Activated effector memory CD4-positive, alpha-beta T cell treated with Interleukin-2 at 50 U/mL for 16 hours (primary cell): ENCODE results near the gene TMEM204.

Experiments
- DNase-seq: peaks from one replicate; pipeline ENCODE4 v3.0.0-alpha.2; 2020

TMEM204 gene

GRCh38 chr16:1500465-1501150 lies 32.9 kb upstream of the TMEM204 start:
- no peak for DNase-seq

DNA sequence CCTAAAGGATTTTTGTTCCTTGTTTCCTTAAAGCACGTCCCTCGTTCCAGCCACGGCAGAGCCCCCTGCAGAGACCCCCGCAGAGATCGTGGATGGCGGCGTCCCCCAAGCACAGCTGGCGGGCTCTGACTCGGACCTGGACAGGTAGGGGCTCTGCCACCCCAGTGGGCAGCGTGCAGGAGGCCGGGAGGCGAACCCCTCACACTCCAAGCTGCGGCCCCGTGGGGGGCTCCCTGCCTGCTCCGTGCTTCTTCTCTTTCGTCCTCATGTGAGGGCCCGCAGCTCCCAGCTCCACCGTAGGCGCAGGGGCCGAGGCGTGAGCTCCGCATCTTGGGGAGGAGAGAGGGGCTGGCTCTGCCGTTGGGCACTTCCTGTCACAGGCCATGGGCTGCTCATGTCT lies 31.8 kb upstream of the TMEM204 start:
- no peak for DNase-seq

DNA sequence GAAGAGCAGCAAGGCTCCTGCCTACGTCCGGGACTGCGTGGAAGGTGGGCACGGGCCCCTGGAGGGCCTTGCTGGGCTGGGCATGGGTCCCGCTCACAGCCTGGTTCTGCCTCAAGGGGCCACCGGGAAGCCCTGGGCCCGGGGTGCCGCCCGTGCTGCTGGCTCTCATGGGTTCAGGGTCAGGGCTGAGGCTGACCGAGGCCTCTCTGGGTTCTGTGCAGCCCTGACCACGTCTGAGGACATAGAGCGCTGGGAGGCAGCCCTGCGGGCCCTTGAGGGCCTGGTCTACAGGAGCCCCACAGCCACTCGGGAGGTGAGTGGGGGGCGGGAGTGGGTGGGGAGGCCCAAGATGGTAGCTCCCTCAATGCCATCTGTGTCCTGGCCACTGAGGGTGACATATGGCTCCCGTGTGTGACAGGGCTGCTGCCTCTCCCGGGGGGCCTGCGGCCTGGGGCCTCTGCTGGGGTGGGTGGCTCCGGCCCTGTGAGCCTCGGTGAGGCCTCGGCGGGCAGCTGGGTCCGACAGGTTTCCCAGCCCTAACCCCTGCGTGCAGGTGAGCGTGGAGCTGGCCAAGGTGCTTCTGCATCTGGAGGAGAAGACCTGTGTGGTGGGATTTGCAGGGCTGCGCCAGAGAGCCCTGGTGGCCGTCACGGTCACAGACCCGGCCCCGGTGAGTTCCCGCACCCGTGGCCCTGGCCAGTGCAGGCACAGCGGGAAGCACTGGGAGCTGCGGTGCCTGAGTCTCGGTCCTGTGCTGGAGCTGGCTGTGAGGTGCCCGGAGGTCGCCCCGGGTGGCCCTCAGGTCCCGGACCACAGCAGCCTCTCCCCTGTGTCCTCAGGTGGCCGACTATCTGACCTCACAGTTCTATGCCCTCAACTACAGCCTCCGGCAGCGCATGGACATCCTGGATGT lies 31.1 kb upstream of the TMEM204 start:
- DNase-seq = no peak

DNA sequence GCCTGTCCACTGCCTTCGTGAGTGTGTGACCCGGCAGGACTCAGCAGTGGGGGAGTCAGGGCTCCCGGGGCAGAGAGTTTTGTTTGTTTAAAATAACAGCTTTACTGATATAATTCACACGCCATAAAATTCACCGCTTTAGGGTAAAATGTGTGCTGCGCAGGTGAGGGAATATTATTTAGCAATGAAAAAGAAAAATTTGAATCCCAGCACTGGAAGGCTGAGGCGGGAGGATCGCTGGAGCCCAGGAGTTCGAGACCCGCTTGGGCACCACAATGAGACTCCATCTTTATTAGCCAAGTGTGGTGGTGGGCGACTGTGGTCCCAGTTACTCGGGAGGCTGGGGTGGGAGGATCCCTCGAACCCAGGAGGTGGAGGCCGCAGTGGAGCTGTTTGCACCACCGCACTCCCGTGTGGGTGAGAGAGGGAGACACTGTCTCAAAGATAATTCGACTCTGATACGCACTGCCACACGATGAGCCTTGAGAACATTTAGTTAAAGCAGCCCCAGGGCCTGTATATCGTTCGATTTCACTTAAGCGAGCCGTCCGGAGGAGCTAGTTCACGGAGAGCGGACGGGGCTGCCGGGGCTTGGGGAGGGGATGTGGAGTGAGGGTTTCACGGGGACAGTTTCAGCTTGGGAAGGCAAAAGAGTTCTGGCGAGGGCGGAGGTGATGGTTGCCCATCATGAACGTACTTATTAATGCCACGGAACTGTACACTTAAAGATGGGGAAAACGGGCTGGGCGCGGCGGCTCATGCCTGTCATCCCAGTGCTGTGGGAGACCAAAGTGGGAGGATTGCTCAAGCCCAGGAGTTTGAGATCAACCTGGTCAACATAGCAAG lies 30.1 kb upstream of the TMEM204 start:
- DNase-seq = no peak

DNA sequence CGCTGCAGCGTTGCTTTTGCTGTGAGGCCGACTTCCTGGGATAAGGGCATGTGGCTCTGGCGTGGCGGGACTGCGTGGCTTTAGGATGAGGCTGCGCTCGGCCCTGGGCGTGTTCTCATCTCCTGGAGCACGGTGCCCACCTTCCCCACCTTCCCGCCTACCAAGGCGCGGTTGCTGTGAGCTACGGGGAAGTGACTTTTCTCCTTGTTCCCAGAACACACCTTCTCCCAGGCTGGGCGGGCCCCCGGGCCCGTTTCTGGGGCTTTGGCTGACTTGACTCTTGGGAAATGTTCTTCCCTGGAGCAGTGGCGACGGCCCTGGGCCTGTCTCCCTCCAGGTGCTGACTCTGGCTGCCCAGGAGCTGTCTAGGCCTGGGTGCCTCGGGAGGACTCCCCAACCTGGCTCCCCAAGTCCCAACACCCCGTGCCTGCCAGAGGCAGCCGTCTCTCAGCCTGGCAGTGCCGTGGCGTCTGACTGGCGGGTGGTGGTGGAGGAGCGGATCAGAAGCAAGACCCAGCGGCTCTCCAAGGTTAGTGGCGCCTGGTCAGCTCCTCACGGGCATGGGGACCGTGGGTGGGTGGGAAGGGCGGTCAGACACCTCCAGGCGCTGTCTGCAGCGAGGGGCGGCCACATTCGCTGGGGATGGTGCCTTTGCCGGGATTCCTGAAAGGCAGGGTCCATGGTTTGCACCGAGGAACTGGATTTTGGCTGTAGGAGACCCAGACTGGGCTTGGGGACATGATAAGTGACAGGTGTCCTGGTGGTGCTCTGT lies 28.2 kb upstream of the TMEM204 start:
- DNase-seq = no peak

DNA sequence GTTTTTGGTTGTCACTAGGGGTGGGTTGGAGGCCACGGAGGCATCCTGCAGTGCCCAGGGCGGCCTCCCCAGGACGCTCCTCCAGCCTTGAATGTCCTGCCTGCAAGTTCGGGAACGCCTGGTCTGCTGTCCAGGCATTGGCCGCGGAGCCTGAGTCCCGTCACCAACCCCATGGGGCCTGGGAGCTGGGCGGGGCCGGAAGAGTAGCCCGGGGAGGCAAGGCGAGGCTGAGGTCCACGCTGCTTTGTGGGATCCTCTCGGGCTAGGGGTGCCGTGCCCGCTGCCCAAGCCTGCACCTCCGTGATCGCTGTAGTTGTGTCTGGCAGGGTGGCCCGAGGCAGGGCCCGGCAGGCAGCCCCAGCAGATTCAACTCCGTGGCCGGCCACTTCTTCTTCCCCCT lies 27.6 kb upstream of the TMEM204 start:
- no peak for DNase-seq

DNA sequence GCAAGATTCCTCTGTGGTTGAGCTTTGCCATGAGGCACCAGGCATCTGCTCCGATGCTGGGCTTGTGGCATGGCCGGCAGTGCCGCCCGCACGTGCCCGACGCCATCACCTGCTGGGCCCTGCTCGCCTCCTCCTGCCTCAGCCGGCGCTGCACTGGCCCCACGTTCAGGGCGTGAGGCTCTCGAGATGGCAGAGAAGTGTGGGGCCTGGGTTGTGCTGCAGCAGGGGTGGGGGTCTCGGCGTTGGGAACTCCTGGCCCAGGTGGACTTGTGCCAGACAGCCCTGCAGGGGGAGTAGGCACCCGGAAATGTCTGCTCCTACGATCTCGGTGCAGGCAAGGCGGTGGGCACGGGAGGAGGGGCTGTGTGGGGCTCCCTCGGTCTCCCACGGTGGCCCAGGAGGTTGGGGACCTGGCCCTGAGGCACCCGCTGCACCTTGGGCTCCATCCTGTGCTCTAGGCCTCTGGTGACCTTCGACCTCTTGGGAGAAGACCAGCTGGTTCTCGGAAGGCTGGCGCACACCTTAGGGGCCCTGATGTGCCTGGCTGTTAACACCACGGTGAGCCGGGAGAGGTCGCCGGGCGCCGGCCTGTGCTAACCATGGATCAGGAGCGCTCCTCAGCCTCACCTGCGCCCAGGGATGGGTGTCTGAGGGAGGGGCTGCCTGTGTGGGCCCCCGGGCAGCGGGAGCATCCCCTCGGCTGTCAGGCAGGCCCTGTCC lies 26.8 kb upstream of the TMEM204 start:
- DNase-seq = no peak

- no peak for DNase-seq
Observed at GRCh38 chr16:1508494-1509187, 24.8 kb upstream of the TMEM204 start.

DNA sequence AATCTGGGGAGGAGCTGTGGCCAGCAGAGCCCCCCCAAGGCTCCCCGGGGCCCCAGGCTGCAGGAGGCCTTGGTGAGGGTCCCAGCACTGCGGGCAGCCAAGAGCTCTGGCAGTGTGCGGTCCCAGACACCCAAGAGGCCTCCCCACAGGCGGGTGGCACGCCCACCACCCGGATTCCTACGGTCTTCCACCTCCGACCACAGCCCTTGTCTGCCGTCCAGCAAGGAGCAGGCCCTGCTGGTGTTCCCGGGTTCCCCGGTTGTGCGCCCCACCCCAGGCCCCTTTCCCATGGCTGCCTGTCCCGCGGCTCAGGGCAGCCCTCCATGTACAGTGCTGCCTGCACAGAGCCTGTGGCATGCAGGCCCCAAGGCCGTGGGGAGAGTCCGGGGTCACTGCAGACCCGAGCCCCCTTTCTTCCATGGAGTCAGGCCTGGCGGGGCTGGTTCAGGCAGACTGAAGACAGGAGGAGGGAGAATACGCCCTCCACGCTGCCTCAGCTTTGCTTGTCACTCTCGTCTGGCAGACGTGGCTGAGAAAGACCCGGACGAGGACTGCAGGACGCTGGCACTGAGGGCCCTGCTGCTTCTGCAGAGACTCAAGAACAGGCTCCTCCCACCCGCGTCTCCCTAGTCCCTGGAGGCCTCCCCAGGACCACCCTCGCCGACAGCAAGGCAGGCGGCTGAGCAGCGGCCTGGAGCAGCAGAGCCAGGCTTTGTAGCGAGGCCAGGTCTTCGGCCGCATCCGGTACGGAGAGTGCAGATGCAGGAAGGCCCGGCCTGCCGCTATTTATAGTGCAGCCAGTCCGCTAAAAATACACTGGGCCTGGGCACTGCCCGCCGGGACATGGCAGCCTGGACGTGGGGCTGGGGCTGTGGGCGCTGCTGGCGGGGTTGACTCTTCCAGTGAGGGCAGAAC lies 23.9 kb upstream of the TMEM204 start:
- no peak for DNase-seq

- no peak for DNase-seq
Observed at GRCh38 chr16:1510272-1510671, 23.2 kb upstream of the TMEM204 start.

DNA sequence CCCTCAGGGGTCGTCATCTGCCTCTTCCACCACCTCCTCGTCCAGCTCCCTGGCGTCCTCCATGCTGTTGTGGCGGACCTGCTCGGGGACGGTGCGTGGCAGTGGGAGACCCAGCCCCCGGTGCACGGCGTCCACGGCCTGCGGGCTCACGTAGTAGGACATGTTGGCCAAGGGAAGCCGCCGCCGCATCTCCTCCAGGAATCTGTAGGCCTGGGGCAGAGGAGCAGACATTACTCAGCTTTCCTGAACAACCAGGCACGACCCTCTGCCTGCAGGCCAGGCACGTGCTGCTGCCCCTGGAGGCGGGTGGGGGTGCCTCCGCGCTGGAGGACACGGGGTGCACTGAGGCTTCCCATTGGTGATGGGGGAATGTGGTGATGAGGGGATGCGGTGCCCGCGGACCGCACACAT lies 22.5 kb upstream of the TMEM204 start:
- DNase-seq = no peak

DNA sequence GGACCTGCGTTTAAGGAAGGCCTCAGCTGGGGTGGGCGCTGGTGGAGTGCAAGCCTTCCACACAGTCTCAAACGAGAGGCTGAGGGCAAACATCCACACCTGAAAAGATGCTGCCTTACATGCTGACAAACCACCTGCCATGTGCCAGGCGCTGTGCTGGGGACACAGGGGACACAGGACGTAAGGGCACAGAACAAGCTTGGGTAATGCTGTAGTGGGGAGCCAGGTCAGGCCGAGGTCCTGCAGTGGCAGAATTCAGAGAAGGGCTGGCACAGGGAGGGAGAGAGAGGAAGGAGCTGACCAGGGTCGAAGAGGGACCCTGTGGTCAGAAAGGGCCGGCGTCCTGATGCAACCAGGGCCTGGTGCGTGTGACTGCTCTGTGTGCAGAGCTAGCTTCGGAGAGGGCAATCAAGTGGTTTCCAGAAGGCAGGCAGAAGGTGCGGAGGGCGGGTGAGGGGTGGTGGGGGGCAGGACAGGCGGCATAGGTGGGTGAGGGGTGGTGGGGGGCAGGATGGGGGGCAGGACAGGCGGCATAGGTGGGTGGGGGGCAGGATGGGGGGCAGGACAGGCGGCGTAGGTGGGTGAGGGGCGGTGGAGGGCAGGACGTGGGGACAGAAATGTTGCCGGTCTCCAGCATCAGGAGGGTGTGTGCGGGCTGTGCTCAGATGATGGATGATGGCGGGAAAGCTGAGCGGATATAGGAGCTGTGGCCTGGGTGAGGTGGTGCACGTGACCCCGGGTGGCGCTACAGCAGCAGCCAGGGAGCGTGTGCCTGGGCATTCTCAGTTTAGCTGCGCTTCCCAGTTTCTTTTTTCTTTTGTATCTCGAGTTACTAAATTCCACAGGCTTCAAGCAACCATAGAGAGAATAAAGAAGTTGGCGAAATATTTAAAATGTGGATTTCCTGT lies 21.6 kb upstream of the TMEM204 start:
- no peak for DNase-seq

DNA sequence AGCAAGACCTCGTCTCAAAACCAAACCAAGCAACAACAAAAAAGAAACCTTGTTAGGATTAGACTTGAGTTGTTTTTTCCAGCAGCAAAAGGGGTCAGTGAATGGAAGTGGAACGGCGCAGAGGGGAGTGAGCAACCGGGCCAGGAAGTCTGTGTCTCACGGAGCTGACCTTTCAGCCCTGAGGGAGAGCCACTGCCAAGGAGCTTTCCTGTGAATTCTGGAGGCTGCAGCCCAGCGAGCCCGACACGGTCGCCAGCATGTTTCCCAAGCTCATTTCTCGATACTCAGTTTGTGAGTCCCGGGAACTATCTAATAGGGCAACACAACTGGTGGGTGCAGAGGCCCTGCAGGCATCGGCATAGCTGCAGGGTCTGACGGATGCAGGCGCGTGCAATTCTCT lies 20.7 kb upstream of the TMEM204 start:
- no peak for DNase-seq

DNA sequence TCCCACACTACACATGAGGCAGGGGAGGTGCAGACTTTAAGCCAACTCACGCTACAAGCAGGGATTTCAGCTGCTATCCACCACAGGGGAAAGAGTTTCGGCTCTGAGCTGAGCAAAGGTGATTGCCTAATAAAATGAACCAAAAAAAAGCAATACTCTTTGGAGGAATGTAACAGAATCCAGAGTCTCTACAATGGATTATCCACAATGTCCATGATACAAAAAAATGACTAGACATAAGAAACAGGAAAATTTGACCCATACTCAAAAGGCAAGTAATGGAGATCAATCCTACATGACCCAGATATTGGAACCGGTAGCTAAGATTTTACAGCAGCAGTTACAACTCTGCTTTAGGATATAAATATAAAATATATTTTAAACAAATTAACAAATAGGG lies 19.0 kb upstream of the TMEM204 start:
- no peak for DNase-seq

- no peak for DNase-seq
Observed at GRCh38 chr16:1518626-1519135, 14.8 kb upstream of the TMEM204 start.

- no peak for DNase-seq
Observed at GRCh38 chr16:1519831-1520230, 13.6 kb upstream of the TMEM204 start.

DNA sequence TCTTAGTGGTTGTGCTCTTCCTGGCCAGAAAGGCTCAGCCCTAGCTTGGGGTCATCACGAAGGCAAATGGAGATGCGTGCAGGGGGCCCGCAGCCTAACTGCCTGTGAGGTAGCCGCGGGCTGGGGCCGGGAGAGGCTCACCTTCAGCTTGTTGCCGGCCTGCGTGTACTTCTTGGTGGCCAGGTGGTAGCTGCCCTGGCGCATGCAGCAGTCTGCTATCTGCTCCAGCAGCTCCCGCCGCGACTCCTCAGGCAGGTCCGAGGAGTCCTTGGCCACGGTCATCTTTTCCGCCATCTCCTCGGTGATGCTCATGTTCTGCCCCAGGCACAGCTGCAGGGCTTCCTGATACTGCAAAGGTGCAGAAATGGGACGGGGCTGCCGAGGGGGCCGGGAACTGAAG lies 13.0 kb upstream of the TMEM204 start:
- no peak for DNase-seq

GRCh38 chr16:1523581-1524245 lies 9.8 kb upstream of the TMEM204 start:
- no peak for DNase-seq
